Activated T-cell treated with anti-CD3 and anti-CD28 coated beads for 4 hours (primary cell): Measurements from ENCODE around the gene EHBP1L1.

ENCODE experiments used
- DNase-seq: peaks from one replicate; pipeline ENCODE4 v3.0.0-alpha.2; 2020

EHBP1L1 gene

GRCh38 chr11:65575568-65576231, at the start of gene EHBP1L1:
Gene EHBP1L1 (plus strand): TSS chr11:65576053. CDS start chr11:65576303, 250 bp downstream.
- DNase-seq: peak; percentile 68

GRCh38 chr11:65526744-65527143, 49.1 kb upstream of the EHBP1L1 start:
- DNase-seq: no peak

GRCh38 chr11:65528819-65529350, 47.0 kb upstream of the EHBP1L1 start:
- no peak for DNase-seq

- DNase-seq: no peak
Measured at GRCh38 chr11:65529475-65530156, 46.2 kb upstream of the EHBP1L1 start.

GRCh38 chr11:65530157-65530496, 45.7 kb upstream of the EHBP1L1 start:
- no peak for DNase-seq

GRCh38 chr11:65532388-65533064, 43.3 kb upstream of the EHBP1L1 start:
- DNase-seq: no peak

- DNase-seq: no peak
Measured at GRCh38 chr11:65535102-65535501, 40.8 kb upstream of the EHBP1L1 start.

- no peak for DNase-seq
Measured at GRCh38 chr11:65536412-65537295, 39.2 kb upstream of the EHBP1L1 start.

GRCh38 chr11:65537296-65537597, 38.6 kb upstream of the EHBP1L1 start:
- no peak for DNase-seq

- no peak for DNase-seq
Measured at GRCh38 chr11:65537620-65538231, 38.1 kb upstream of the EHBP1L1 start.

- DNase-seq: no peak
Measured at GRCh38 chr11:65538232-65538914, 37.5 kb upstream of the EHBP1L1 start.

- DNase-seq: no peak
Measured at GRCh38 chr11:65538915-65539743, 36.7 kb upstream of the EHBP1L1 start.

GRCh38 chr11:65539744-65540289, 36.0 kb upstream of the EHBP1L1 start:
- DNase-seq: no peak

GRCh38 chr11:65540290-65541092, 35.4 kb upstream of the EHBP1L1 start:
- peak; percentile 74 for DNase-seq

- no peak for DNase-seq
Measured at GRCh38 chr11:65541093-65541982, 34.5 kb upstream of the EHBP1L1 start.

- DNase-seq: no peak
Measured at GRCh38 chr11:65542738-65543390, 33.0 kb upstream of the EHBP1L1 start.

GRCh38 chr11:65545853-65546216, 30.0 kb upstream of the EHBP1L1 start:
- no peak for DNase-seq
